ENCODE measurements around the gene C17orf50.

GRCh38 chr17:35731917-35732805, 28.5 kb upstream of the C17orf50 start:
- TF ChIP-seq CREB1 (IDR thresholded peaks at IDR 0.05) (no peak), CREB1 (CRISPR knock-in tag; IDR thresholded peaks at IDR 0.05) (no peak), TCF7 (IDR thresholded peaks at IDR 0.05; ENCODE audit: low read depth) (no peak), ZZZ3 (CRISPR knock-in tag; IDR thresholded peaks at IDR 0.05; ENCODE audit: borderline replicate concordance) (no peak), ZSCAN29 (CRISPR knock-in tag; conservative IDR thresholded peaks at IDR 0.05) (no peak), MXI1 (IDR thresholded peaks at IDR 0.05; ENCODE audit: borderline replicate concordance, low read depth, low read length) (no peak), ZBTB43 (CRISPR knock-in tag; conservative IDR thresholded peaks at IDR 0.05) (no peak), ZFP36 (IDR thresholded peaks at IDR 0.05; ENCODE audit: borderline replicate concordance, low read depth, low read length, partially characterized antibody) (no peak)
